ENCODE measurements around the gene SKP1.

Gene SKP1

GRCh38 chr5:134125039-134126015 is 51.4 kb downstream of the SKP1 start:
- no CpG with 5 or more reads among the region's 14 CpGs for WGBS, 2 donors (ENCODE audit: extremely low coverage in 2 of 2, insufficient read length in 2 of 2, insufficient replicate concordance in 1 of 2)
- Histone ChIP-seq H3K23ac (ENCODE audit: low read depth, low read length, poor library complexity) (no peak overlapping the region), H2BK15ac (ENCODE audit: low read length) (no peak overlapping the region), H3K36me3 (replicated peaks in 1 of 2; ENCODE audit: control insufficient read depth in 2 of 2, insufficient read depth in 2 of 2, low read length in 2 of 2) (peaks cover 12 to 19% of the 10 kb centered on the region in 2 donors), H2BK5ac (ENCODE audit: low read length) (no peak overlapping the region), H3K27ac (replicated peaks; ENCODE audit: low read length) (no peak overlapping the region), H3K4ac (ENCODE audit: low read length) (no peak overlapping the region), H2BK120ac (ENCODE audit: low read depth, low read length) (no peak overlapping the region), H3K4me1 (ENCODE audit: control insufficient read depth in 2 of 2, insufficient read depth in 1 of 2, low read depth in 1 of 2, low read length in 2 of 2) (peaks cover 0 to 1% of the 10 kb centered on the region in 2 donors), H3K18ac (ENCODE audit: low read length) (no peak overlapping the region), H3K9me3 (replicated peaks in 1 of 2; ENCODE audit: control insufficient read depth in 2 of 2, insufficient read depth in 1 of 2, low read depth in 1 of 2, low read length in 2 of 2) (peaks cover 0 to 1% of the 10 kb centered on the region in 2 donors), H3K79me1 (ENCODE audit: low read depth, low read length) (no peaks in the 10 kb centered on the region), H2AK5ac (ENCODE audit: low read depth, low read length) (no peak overlapping the region), H4K91ac (ENCODE audit: low read depth, low read length, poor library complexity) (no peak overlapping the region), H2BK12ac (ENCODE audit: low read length) (no peak overlapping the region), H3K9ac (ENCODE audit: low read depth, low read length, poor library complexity) (no peak overlapping the region), H4K8ac (ENCODE audit: low read depth, low read length) (no peak overlapping the region), H2AFZ (ENCODE audit: low read length) (no peak overlapping the region), H3K4me2 (ENCODE audit: insufficient read depth, low read length, poor library complexity, severe bottlenecking) (no peak overlapping the region), H3K4me3 (ENCODE audit: low read length in 2 of 2) (no peak overlapping the region), H3K14ac (ENCODE audit: low read length) (peak overlapping the region; percentile 21), H3K27me3 (ENCODE audit: control insufficient read depth in 3 of 3, insufficient read depth in 3 of 3, low read depth in 1 of 3, low read length in 3 of 3) (no peaks in the 10 kb centered on the region)
- no peak for DNase-seq (ENCODE audit: low spot score)

- Histone ChIP-seq H2AK5ac (ENCODE audit: low read depth, low read length) (no peak overlapping the region), H2BK120ac (ENCODE audit: low read depth, low read length) (no peak overlapping the region), H4K8ac (ENCODE audit: low read depth, low read length) (peak overlapping the region; percentile 19), H3K4ac (ENCODE audit: low read length) (no peak overlapping the region), H3K9ac (ENCODE audit: low read depth, low read length, poor library complexity) (no peak overlapping the region), H4K91ac (ENCODE audit: low read depth, low read length, poor library complexity) (no peak overlapping the region), H2BK5ac (ENCODE audit: low read length) (no peak overlapping the region), H3K18ac (ENCODE audit: low read length) (no peak overlapping the region), H3K4me2 (ENCODE audit: insufficient read depth, low read length, poor library complexity, severe bottlenecking) (no peak overlapping the region), H2BK15ac (ENCODE audit: low read length) (no peak overlapping the region), H3K23ac (ENCODE audit: low read depth, low read length, poor library complexity) (no peak overlapping the region), H3K79me1 (ENCODE audit: low read depth, low read length) (no peaks in the 10 kb centered on the region), H3K27ac (replicated peaks; ENCODE audit: low read length) (no peak overlapping the region), H2BK12ac (ENCODE audit: low read length) (no peak overlapping the region), H3K36me3 (replicated peaks in 1 of 2; ENCODE audit: control insufficient read depth in 2 of 2, insufficient read depth in 2 of 2, low read length in 2 of 2) (peaks cover 11 to 12% of the 10 kb centered on the region in 2 donors), H2AFZ (ENCODE audit: low read length) (no peak overlapping the region), H3K14ac (ENCODE audit: low read length) (no peak overlapping the region), H3K9me3 (replicated peaks in 1 of 2; ENCODE audit: control insufficient read depth in 2 of 2, insufficient read depth in 1 of 2, low read depth in 1 of 2, low read length in 2 of 2) (peaks cover 0 to 1% of the 10 kb centered on the region in 2 donors), H3K4me3 (ENCODE audit: low read length in 2 of 2) (no peak overlapping the region), H3K4me1 (ENCODE audit: control insufficient read depth in 2 of 2, insufficient read depth in 1 of 2, low read depth in 1 of 2, low read length in 2 of 2) (peaks cover 0 to 1% of the 10 kb centered on the region in 2 donors), H3K27me3 (ENCODE audit: control insufficient read depth in 3 of 3, insufficient read depth in 3 of 3, low read depth in 1 of 3, low read length in 3 of 3) (no peaks in the 10 kb centered on the region)
- DNase-seq (ENCODE audit: low spot score): no peak
- WGBS, 2 donors (ENCODE audit: extremely low coverage in 2 of 2, insufficient read length in 2 of 2, insufficient replicate concordance in 1 of 2): no CpG with 5 or more reads among the region's 8 CpGs
These were observed 52.3 kb downstream of the SKP1 start for GRCh38 chr5:134124289-134125038.

- Histone ChIP-seq H3K4me1 (ENCODE audit: control insufficient read depth in 2 of 2, insufficient read depth in 1 of 2, low read depth in 1 of 2, low read length in 2 of 2) (peaks cover 0 to 1% of the 10 kb centered on the region in 2 donors), H2AK5ac (ENCODE audit: low read depth, low read length) (no peak overlapping the region), H3K9me3 (replicated peaks in 1 of 2; ENCODE audit: control insufficient read depth in 2 of 2, insufficient read depth in 1 of 2, low read depth in 1 of 2, low read length in 2 of 2) (peaks cover 0 to 1% of the 10 kb centered on the region in 2 donors), H3K4ac (ENCODE audit: low read length) (no peak overlapping the region), H3K18ac (ENCODE audit: low read length) (no peak overlapping the region), H3K23ac (ENCODE audit: low read depth, low read length, poor library complexity) (no peak overlapping the region), H3K79me1 (ENCODE audit: low read depth, low read length) (no peaks in the 10 kb centered on the region), H3K9ac (ENCODE audit: low read depth, low read length, poor library complexity) (no peak overlapping the region), H3K4me3 (ENCODE audit: low read length in 2 of 2) (no peak overlapping the region), H2BK12ac (ENCODE audit: low read length) (no peak overlapping the region), H2AFZ (ENCODE audit: low read length) (no peak overlapping the region), H2BK120ac (ENCODE audit: low read depth, low read length) (no peak overlapping the region), H4K8ac (ENCODE audit: low read depth, low read length) (no peak overlapping the region), H4K91ac (ENCODE audit: low read depth, low read length, poor library complexity) (no peak overlapping the region), H3K14ac (ENCODE audit: low read length) (peak overlapping the region; percentile 75), H2BK15ac (ENCODE audit: low read length) (no peak overlapping the region), H3K36me3 (replicated peaks in 1 of 2; ENCODE audit: control insufficient read depth in 2 of 2, insufficient read depth in 2 of 2, low read length in 2 of 2) (peaks cover 5 to 8% of the 10 kb centered on the region in 2 donors), H3K27me3 (ENCODE audit: control insufficient read depth in 3 of 3, insufficient read depth in 3 of 3, low read depth in 1 of 3, low read length in 3 of 3) (no peaks in the 10 kb centered on the region), H2BK5ac (ENCODE audit: low read length) (no peak overlapping the region), H3K27ac (replicated peaks; ENCODE audit: low read length) (no peak overlapping the region), H3K4me2 (ENCODE audit: insufficient read depth, low read length, poor library complexity, severe bottlenecking) (no peak overlapping the region)
- no CpG with 5 or more reads among the region's 6 CpGs for WGBS, 2 donors (ENCODE audit: extremely low coverage in 2 of 2, insufficient read length in 2 of 2, insufficient replicate concordance in 1 of 2)
- DNase-seq (ENCODE audit: low spot score): no peak
These were observed 53.4 kb downstream of the SKP1 start for GRCh38 chr5:134123360-134123759.

GRCh38 chr5:134122530-134122929 is 54.2 kb downstream of the SKP1 start:
- WGBS, 2 donors (ENCODE audit: extremely low coverage in 2 of 2, insufficient read length in 2 of 2, insufficient replicate concordance in 1 of 2): no CpG with 5 or more reads among the region's 3 CpGs
- no peak overlapping the region for H4K91ac ChIP-seq (ENCODE audit: low read depth, low read length, poor library complexity)
- no peak overlapping the region for H3K4me3 ChIP-seq (ENCODE audit: low read length in 2 of 2)
- H3K27ac ChIP-seq (replicated peaks; ENCODE audit: low read length): no peak overlapping the region
- no peak overlapping the region for H3K4ac ChIP-seq (ENCODE audit: low read length)
- no peak overlapping the region for H2BK15ac ChIP-seq (ENCODE audit: low read length)
- no peak overlapping the region for H3K4me2 ChIP-seq (ENCODE audit: insufficient read depth, low read length, poor library complexity, severe bottlenecking)
- peak overlapping the region; percentile 43 for H4K8ac ChIP-seq (ENCODE audit: low read depth, low read length)
- H3K36me3 ChIP-seq (replicated peaks in 1 of 2; ENCODE audit: control insufficient read depth in 2 of 2, insufficient read depth in 2 of 2, low read length in 2 of 2): peaks cover 5 to 6% of the 10 kb centered on the region in 2 donors
- no peak overlapping the region for H3K9ac ChIP-seq (ENCODE audit: low read depth, low read length, poor library complexity)
- peaks cover 0 to 2% (median 0%) of the 10 kb centered on the region in 3 experiments for H3K27me3 ChIP-seq (ENCODE audit: control insufficient read depth in 3 of 3, insufficient read depth in 3 of 3, low read depth in 1 of 3, low read length in 3 of 3)
- H3K23ac ChIP-seq (ENCODE audit: low read depth, low read length, poor library complexity): no peak overlapping the region
- H2AK5ac ChIP-seq (ENCODE audit: low read depth, low read length): no peak overlapping the region
- no peak overlapping the region for H2BK5ac ChIP-seq (ENCODE audit: low read length)
- H2BK120ac ChIP-seq (ENCODE audit: low read depth, low read length): no peak overlapping the region
- H3K18ac ChIP-seq (ENCODE audit: low read length): no peak overlapping the region
- no peak for DNase-seq (ENCODE audit: low spot score)
- H2AFZ ChIP-seq (ENCODE audit: low read length): no peak overlapping the region
- no peaks in the 10 kb centered on the region for H3K79me1 ChIP-seq (ENCODE audit: low read depth, low read length)
- peak overlapping the region; percentile 22 for H2BK12ac ChIP-seq (ENCODE audit: low read length)
- H3K4me1 ChIP-seq (ENCODE audit: control insufficient read depth in 2 of 2, insufficient read depth in 1 of 2, low read depth in 1 of 2, low read length in 2 of 2): peaks cover 0 to 1% of the 10 kb centered on the region in 2 donors
- H3K9me3 ChIP-seq (replicated peaks in 1 of 2; ENCODE audit: control insufficient read depth in 2 of 2, insufficient read depth in 1 of 2, low read depth in 1 of 2, low read length in 2 of 2): peaks cover 0 to 1% of the 10 kb centered on the region in 2 donors
- peak overlapping the region; percentile 71 for H3K14ac ChIP-seq (ENCODE audit: low read length)
